SK-N-MC (cell line): ENCODE results near the gene PDE6H.

Source experiments
- DNase-seq: peaks from one replicate; pipeline ENCODE4 v3.0.0-alpha.2; 2011; ENCODE audit warnings: low read depth, low spot score
- H3K27ac ChIP-seq: fragments of 200-600 bp; sonication (generic); 2 replicates; pipeline ENCODE4 v1.5.1; 2016; ENCODE audit warnings: mixed run types
- H3K36me3 ChIP-seq: fragments of 200-600 bp; sonication (generic); 2 replicates; pipeline ENCODE4 v1.6.1; 2017; ENCODE audit warnings: antibody characterized with exemption, low read length, mixed read lengths; ENCODE audit not compliant: insufficient read depth
- H3K4me3 ChIP-seq: fragments of 200-600 bp; sonication (generic); 2 replicates; pipeline ENCODE4 v1.5.1; 2016
- H3K9ac ChIP-seq: fragments of 200-600 bp; sonication (generic); 2 replicates; pipeline ENCODE4 v1.8.0; 2017; ENCODE audit warnings: mixed run types, mixed read lengths; ENCODE audit not compliant: insufficient read length
- H3K9me3 ChIP-seq: fragments of 200-600 bp; sonication (generic); 2 replicates; pipeline ENCODE4 v1.6.1; 2017; ENCODE audit warnings: low read depth, mild to moderate bottlenecking, antibody characterized with exemption, low read length, moderate library complexity, mixed read lengths
- EZH2 ChIP-seq: fragments of 200-600 bp; sonication (generic); IDR thresholded peaks from one replicate; pipeline ENCODE4 v1.6.1; 2017; ENCODE audit warnings: antibody characterized with exemption
- FOXP2 ChIP-seq: optimal IDR thresholded peaks from 2 replicates; pipeline ENCODE3; 2011; ENCODE audit warnings: mild to moderate bottlenecking, moderate library complexity; ENCODE audit not compliant: insufficient read depth; ENCODE audit errors: extremely low read length, control extremely low read depth
- POLR2AphosphoS5 ChIP-seq: IDR thresholded peaks from 2 replicates; pipeline ENCODE4 v1.6.1; 2012; ENCODE audit warnings: mild to moderate bottlenecking, low read depth, low read length, borderline replicate concordance

PDE6H gene

DNA sequence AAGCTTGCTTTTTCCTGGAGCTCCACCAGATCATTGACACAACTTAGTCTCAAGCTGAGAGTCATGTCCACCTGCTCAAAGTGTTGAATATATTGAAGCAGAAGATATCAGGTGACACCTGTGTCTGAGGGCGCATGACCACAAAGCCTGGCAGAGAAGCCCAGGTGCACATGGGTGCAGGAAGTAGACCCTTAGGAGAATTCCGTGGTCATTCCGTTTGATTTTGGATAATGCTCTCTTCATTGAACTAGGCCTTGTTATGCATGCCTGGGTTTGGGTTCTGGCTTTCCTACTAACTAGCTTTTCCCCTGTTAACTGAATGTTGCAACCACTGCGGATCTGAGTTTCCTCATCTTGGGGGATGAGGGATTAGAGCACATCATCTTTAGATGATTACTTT lies 18.6 kb upstream of the PDE6H start:
- TF ChIP-seq POLR2AphosphoS5, result no peak
- no peak for TF ChIP-seq EZH2
- TF ChIP-seq FOXP2, result no peak
- peaks cover 12% of the 10 kb centered on the region for H3K36me3 ChIP-seq
- H3K27ac ChIP-seq, result no peak overlapping the region
- H3K9me3 ChIP-seq, result no peaks in the 10 kb centered on the region
- H3K9ac ChIP-seq, result no peak overlapping the region
- H3K4me3 ChIP-seq, result no peak overlapping the region
- no peak for DNase-seq

- Histone ChIP-seq H3K9ac (no peak overlapping the region), H3K27ac (0 out of 2 replicates have a peak overlapping the region, but pooled peaks have one; percentile 11), H3K9me3 (no peaks in the 10 kb centered on the region), H3K36me3 (no peaks in the 10 kb centered on the region), H3K4me3 (no peak overlapping the region)
- no peak for DNase-seq
- TF ChIP-seq EZH2 (no peak), FOXP2 (no peak), POLR2AphosphoS5 (no peak)
Measured at GRCh38 chr12:14956024-14956891, 16.6 kb upstream of the PDE6H start.

- no peak overlapping the region for H3K27ac ChIP-seq
- H3K9me3 ChIP-seq, result no peaks in the 10 kb centered on the region
- no peaks in the 10 kb centered on the region for H3K36me3 ChIP-seq
Measured at GRCh38 chr12:14956905-14957304, 15.9 kb upstream of the PDE6H start.

DNA sequence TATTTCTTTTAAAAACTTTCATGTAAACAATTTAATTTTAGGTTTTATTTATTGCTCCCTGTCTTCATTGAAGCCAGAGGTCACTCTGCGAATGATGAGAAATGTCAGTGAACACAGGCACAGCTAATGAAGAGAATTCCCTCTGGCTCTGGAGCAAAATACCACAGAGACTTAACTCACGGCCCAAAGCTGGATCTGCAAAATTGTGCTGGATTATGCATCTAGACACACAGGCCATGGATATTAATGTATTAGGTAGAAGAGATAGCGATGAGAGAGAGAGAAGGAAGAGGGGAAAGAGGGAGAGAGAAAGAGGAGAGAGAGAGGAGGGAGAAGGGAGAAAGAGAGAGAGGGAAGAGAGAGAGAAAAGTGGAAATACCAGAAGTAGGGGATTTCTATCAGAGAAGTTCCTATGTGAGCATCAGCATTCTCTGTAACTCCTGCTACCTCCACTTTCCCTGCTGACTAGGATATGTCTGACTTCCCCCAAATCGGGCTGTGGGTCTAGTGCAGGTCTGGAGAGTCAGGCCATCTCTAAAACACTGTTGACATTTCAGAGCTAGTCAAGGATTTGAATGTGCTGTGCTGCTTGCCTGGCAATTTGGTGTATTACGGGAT lies 15.2 kb upstream of the PDE6H start:
- peak overlapping the region; percentile 63 for H3K27ac ChIP-seq
- no peaks in the 10 kb centered on the region for H3K9me3 ChIP-seq
- no peak for DNase-seq
- no peak overlapping the region for H3K9ac ChIP-seq
- no peaks in the 10 kb centered on the region for H3K36me3 ChIP-seq
- TF ChIP-seq EZH2 (no peak), FOXP2 (no peak), POLR2AphosphoS5 (no peak)
- no peak overlapping the region for H3K4me3 ChIP-seq

More at GRCh38 chr12:14956905-14957304, 15.9 kb upstream of the PDE6H start:
- no peak for TF ChIP-seq FOXP2
- TF ChIP-seq EZH2, result no peak
- DNase-seq, result no peak
- Histone ChIP-seq H3K9ac (no peak overlapping the region), H3K4me3 (no peak overlapping the region)

DNA sequence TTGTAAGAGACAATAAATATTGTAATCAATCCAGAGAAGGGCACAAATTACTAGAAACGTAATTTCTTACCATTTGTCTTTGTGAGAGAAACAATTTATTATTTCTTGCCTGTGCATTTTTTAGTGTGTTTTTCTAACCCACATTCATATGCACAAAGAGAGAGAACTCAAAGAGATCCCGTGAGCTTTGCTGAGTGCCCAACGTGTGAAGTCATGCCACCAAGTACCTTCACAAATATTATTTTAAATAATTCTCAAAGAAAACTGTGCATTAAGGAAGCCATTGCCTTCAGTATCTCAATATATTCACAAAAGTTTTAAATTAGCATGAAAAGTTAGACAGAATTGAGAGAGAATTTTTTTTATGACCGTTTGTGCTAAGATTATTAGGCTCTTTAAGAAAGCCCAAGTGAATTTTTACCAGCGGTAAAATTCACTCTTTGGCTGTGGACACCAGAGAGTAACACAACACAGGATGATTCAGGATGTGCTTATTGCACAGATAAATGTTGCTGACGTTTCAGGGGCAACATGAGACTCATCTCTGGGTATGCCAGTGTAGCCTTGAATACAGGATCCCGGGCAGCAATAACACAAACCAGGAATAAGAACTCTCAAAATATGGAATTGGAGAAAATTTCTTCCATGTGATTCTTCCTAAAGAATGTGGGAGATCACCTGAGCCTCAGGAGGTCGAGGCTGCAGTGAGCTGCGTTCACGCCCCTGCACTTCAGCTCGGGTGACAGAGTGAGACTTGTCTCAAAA lies 14.3 kb upstream of the PDE6H start:
- Histone ChIP-seq H3K36me3 (no peaks in the 10 kb centered on the region), H3K9ac (no peak overlapping the region), H3K27ac (peak overlapping the region; percentile 63), H3K4me3 (no peak overlapping the region), H3K9me3 (no peaks in the 10 kb centered on the region)
- no peak for DNase-seq
- TF ChIP-seq POLR2AphosphoS5 (no peak), EZH2 (no peak), FOXP2 (no peak)

DNA sequence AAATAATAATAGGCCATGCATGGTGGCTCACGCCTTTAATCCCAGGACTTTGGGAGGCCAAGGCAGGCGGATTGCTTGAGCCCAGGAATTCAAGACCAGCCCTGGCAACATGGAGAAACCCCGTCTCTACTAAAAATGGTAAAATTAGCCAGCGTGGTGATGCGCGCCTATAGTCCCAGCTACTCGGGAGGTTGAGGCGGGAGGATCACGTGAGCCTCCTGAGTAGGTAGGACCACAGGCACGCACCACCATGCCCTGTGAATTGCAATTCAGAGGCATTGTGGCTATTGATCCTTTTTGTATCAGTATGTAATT lies 13.8 kb upstream of the PDE6H start:
- Histone ChIP-seq H3K9ac (no peak overlapping the region), H3K9me3 (no peaks in the 10 kb centered on the region), H3K36me3 (no peaks in the 10 kb centered on the region), H3K4me3 (no peak overlapping the region), H3K27ac (no peak overlapping the region)
- TF ChIP-seq POLR2AphosphoS5 (no peak), FOXP2 (no peak), EZH2 (no peak)
- DNase-seq, result no peak

GRCh38 chr12:14959463-14959862 lies 13.4 kb upstream of the PDE6H start:
- no peak for TF ChIP-seq EZH2
- no peak for TF ChIP-seq FOXP2
- TF ChIP-seq POLR2AphosphoS5, result no peak
- Histone ChIP-seq H3K9ac (no peak overlapping the region), H3K27ac (peak overlapping the region; percentile 93), H3K9me3 (no peaks in the 10 kb centered on the region), H3K36me3 (no peaks in the 10 kb centered on the region), H3K4me3 (no peak overlapping the region)
- DNase-seq, result no peak

DNA sequence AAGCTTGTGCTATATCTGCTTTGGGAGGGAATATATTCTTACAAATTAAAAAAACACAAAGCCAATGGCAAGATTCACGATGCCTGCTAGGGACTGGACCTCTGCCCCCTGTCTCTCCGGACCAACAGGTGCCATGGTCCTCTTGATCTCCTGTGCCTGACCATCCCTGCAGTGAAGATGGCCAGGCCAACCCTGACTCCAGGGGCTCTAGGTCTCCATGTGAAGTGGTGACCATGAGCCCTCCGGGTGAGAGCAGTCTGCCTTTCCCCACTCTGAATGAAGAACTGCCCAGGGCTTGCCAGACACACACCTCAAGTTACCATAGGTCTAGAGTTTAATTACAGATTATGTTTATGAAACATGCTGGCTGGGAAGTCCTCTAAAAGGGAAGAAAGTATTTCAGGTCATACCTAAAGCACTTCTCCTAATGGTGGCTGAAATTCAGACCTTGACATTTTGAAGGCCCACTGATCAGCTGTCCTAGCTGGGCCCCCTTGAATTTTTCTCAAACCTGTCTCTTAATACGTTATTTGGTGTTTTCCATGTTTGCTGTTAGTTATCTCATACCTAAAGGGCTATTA lies 12.8 kb upstream of the PDE6H start:
- Histone ChIP-seq H3K4me3 (peak overlapping the region; percentile 14; the same call in 1 of the 2 replicates), H3K9ac (no peak overlapping the region), H3K27ac (peak overlapping the region; percentile 93)

More for the DNA sequence above, 12.8 kb upstream of the PDE6H start:
- Histone ChIP-seq H3K9me3 (no peaks in the 10 kb centered on the region), H3K36me3 (no peaks in the 10 kb centered on the region)
- TF ChIP-seq POLR2AphosphoS5 (no peak), EZH2 (no peak), FOXP2 (no peak)
- no peak for DNase-seq
